ENCODE measurements around the gene ZBBX. TPM values are rescaled to one million over a fixed set of nuclear protein-coding genes. Genes with fewer than 3 reads are reported as not detected.

Gene ZBBX
- total RNA-seq, 6 experiments from 2014 or later: not detected

GRCh38 chr3:167246252-167246651 is 133.8 kb downstream of the ZBBX start:
- Mint-ChIP-seq H3K4me1 (ENCODE audit: low read depth) (no peaks in the 10 kb centered on the region), H3K36me3 (ENCODE audit: low read depth) (no peaks in the 10 kb centered on the region), H3K9me3 (peaks cover 32% of the 10 kb centered on the region), H3K27ac (no peak overlapping the region), H3K4me3 (no peak overlapping the region), H3K27me3 (ENCODE audit: insufficient read depth) (no peaks in the 10 kb centered on the region)
- TF ChIP-seq CTCF (IDR thresholded peaks at IDR 0.05): no peak
- no peak for DNase-seq

- no peak for TF ChIP-seq CTCF (IDR thresholded peaks at IDR 0.05)
Measured at GRCh38 chr3:167241048-167241845, 138.8 kb downstream of the ZBBX start.

GRCh38 chr3:167228135-167228534 is 152.0 kb downstream of the ZBBX start:
- H3K27me3 Mint-ChIP-seq (ENCODE audit: insufficient read depth): no peaks in the 10 kb centered on the region
- no peak for DNase-seq
- no peak overlapping the region for H3K27ac Mint-ChIP-seq
- TF ChIP-seq CTCF (IDR thresholded peaks at IDR 0.05): no peak
- peaks cover 36% of the 10 kb centered on the region for H3K9me3 Mint-ChIP-seq
- H3K4me1 Mint-ChIP-seq (ENCODE audit: low read depth): no peaks in the 10 kb centered on the region
- no peak overlapping the region for H3K4me3 Mint-ChIP-seq
- H3K36me3 Mint-ChIP-seq (ENCODE audit: low read depth): no peaks in the 10 kb centered on the region

More at GRCh38 chr3:167241048-167241845, 138.8 kb downstream of the ZBBX start:
- Mint-ChIP-seq H3K4me1 (ENCODE audit: low read depth) (no peaks in the 10 kb centered on the region), H3K27ac (no peak overlapping the region), H3K36me3 (ENCODE audit: low read depth) (no peaks in the 10 kb centered on the region), H3K4me3 (no peak overlapping the region), H3K9me3 (peaks cover 20% of the 10 kb centered on the region), H3K27me3 (ENCODE audit: insufficient read depth) (no peaks in the 10 kb centered on the region)
- no peak for DNase-seq

GRCh38 chr3:167225821-167226220 is 154.3 kb downstream of the ZBBX start:
- no peak for DNase-seq
- no peak for TF ChIP-seq CTCF (IDR thresholded peaks at IDR 0.05)
- Mint-ChIP-seq H3K36me3 (ENCODE audit: low read depth) (no peaks in the 10 kb centered on the region), H3K9me3 (peaks cover 37% of the 10 kb centered on the region), H3K4me1 (ENCODE audit: low read depth) (no peaks in the 10 kb centered on the region), H3K27me3 (ENCODE audit: insufficient read depth) (no peaks in the 10 kb centered on the region), H3K4me3 (no peak overlapping the region), H3K27ac (no peak overlapping the region)

- Mint-ChIP-seq H3K9me3 (peaks cover 66% of the 10 kb centered on the region), H3K4me3 (no peak overlapping the region), H3K27ac (no peak overlapping the region)
Measured at GRCh38 chr3:167209011-167209410, 171.1 kb downstream of the ZBBX start.

More at GRCh38 chr3:167209011-167209410, 171.1 kb downstream of the ZBBX start:
- no peaks in the 10 kb centered on the region for H3K27me3 Mint-ChIP-seq (ENCODE audit: insufficient read depth)
- H3K4me1 Mint-ChIP-seq (ENCODE audit: low read depth): no peaks in the 10 kb centered on the region
- no peak for TF ChIP-seq CTCF (IDR thresholded peaks at IDR 0.05)
- no peak for DNase-seq
- peaks cover 9% of the 10 kb centered on the region for H3K36me3 Mint-ChIP-seq (ENCODE audit: low read depth)

Data from HFFc6 (cell line).